Activated CD8-positive, alpha-beta memory T cell treated with anti-CD3 and anti-CD28 coated beads, Interleukin-2, amount 10 ng/mL, durations not matched to agents 7 days and 5 days (primary cell): Measurements from ENCODE around the gene OGFOD2. TPM values are rescaled to one million over a fixed set of nuclear protein-coding genes. Genes with fewer than 3 reads are reported as not detected.

ENCODE experiments used
- ATAC-seq: fragments of 150-1000 bp; cut with Tn5 transposase; one replicate; pipeline ENCODE4 v1.10.0; 2021; ENCODE audit warnings: moderate library complexity
- CTCF ChIA-PET: fragments of 350-600 bp; sonication (Branson Sonifier 250); formaldehyde crosslinking; loops from one replicate; lab custom pipeline; 2021; ENCODE audit warnings: antibody characterized with exemption; lab: Charles Lee
- DNase-seq: peaks from one replicate; pipeline ENCODE4 v3.0.0-alpha.2; 2020
- H3K27ac Mint-ChIP-seq: one replicate; pipeline ENCODE4 v1.8.0; 2021; ENCODE audit warnings: mild to moderate bottlenecking, mixed read lengths
- H3K27me3 Mint-ChIP-seq: one replicate; pipeline ENCODE4 v1.8.0; 2021; ENCODE audit warnings: mixed read lengths
- H3K36me3 Mint-ChIP-seq: one replicate; pipeline ENCODE4 v1.8.0; 2021; ENCODE audit warnings: mild to moderate bottlenecking, mixed read lengths
- H3K4me1 Mint-ChIP-seq: one replicate; pipeline ENCODE4 v1.8.0; 2021; ENCODE audit warnings: mixed read lengths
- H3K4me3 Mint-ChIP-seq: one replicate; pipeline ENCODE4 v1.8.0; 2021; ENCODE audit warnings: mild to moderate bottlenecking, moderate library complexity, mixed read lengths
- H3K9me3 Mint-ChIP-seq: one replicate; pipeline ENCODE4 v1.8.0; 2022; ENCODE audit warnings: low read depth, mixed read lengths
- total RNA-seq, 2 experiments: library from RNA; stranded (reverse); gene quantifications; one replicate each; pipeline ENCODE4 v1.2.3, GENCODE V29; 2021

Gene OGFOD2
- total RNA-seq, 2 experiments from 2014 or later, result 23.8 to 29.8 TPM

GRCh38 chr12:122958198-122958888, 16.7 kb upstream of the OGFOD2 start:
- Mint-ChIP-seq H3K27me3 (no peaks in the 10 kb centered on the region), H3K9me3 (no peaks in the 10 kb centered on the region), H3K27ac (peak overlapping the region; percentile 24), H3K4me3 (no peak overlapping the region), H3K4me1 (no peaks in the 10 kb centered on the region), H3K36me3 (no peaks in the 10 kb centered on the region)
- CTCF ChIA-PET, result interaction anchor here (1.1 to 7.9 kb wide), 2 partner anchors 30 to 99 kb away, joined by 3 to 111 read pairs; no protein-coding TSS in a partner anchor
- no peak for DNase-seq
- ATAC-seq, result no peak

- DNase-seq, result no peak
- Mint-ChIP-seq H3K9me3 (no peaks in the 10 kb centered on the region), H3K36me3 (no peaks in the 10 kb centered on the region), H3K4me3 (no peak overlapping the region), H3K27me3 (no peaks in the 10 kb centered on the region), H3K4me1 (no peaks in the 10 kb centered on the region), H3K27ac (no peak overlapping the region)
- no peak for ATAC-seq
- CTCF ChIA-PET, result no interaction called here
These were observed 15.4 kb upstream of the OGFOD2 start for GRCh38 chr12:122959566-122960192.

- no peak for DNase-seq
- H3K36me3 Mint-ChIP-seq, result no peaks in the 10 kb centered on the region
- no peak overlapping the region for H3K27ac Mint-ChIP-seq
- H3K4me1 Mint-ChIP-seq, result no peaks in the 10 kb centered on the region
- CTCF ChIA-PET, result interaction anchor here (0.5 kb wide), 1 partner anchor 91 kb away, joined by 3 read pairs; no protein-coding TSS in a partner anchor
- H3K4me3 Mint-ChIP-seq, result no peak overlapping the region
- ATAC-seq, result no peak
- H3K27me3 Mint-ChIP-seq, result no peaks in the 10 kb centered on the region
- H3K9me3 Mint-ChIP-seq, result no peaks in the 10 kb centered on the region
These were observed 14.9 kb upstream of the OGFOD2 start for GRCh38 chr12:122960193-122960569.

GRCh38 chr12:122961531-122962329, 13.3 kb upstream of the OGFOD2 start:
- DNase-seq (no peak), ATAC-seq (no peak)
- no peak overlapping the region for H3K4me3 Mint-ChIP-seq
- no peaks in the 10 kb centered on the region for H3K9me3 Mint-ChIP-seq
- CTCF ChIA-PET, result no interaction called here
- H3K4me1 Mint-ChIP-seq, result peaks cover under 1% of the 10 kb centered on the region
- no peaks in the 10 kb centered on the region for H3K36me3 Mint-ChIP-seq
- H3K27me3 Mint-ChIP-seq, result no peaks in the 10 kb centered on the region
- peak overlapping the region; percentile 21 for H3K27ac Mint-ChIP-seq

- no peak for ATAC-seq
- CTCF ChIA-PET, result interaction anchor here (1.0 to 2.0 kb wide), 2 partner anchors 11 to 274 kb away, joined by 3 to 8 read pairs; no protein-coding TSS in a partner anchor
- Mint-ChIP-seq H3K36me3 (no peaks in the 10 kb centered on the region), H3K27ac (no peak overlapping the region), H3K9me3 (no peaks in the 10 kb centered on the region), H3K27me3 (no peaks in the 10 kb centered on the region), H3K4me1 (peaks cover 4% of the 10 kb centered on the region), H3K4me3 (no peak overlapping the region)
- no peak for DNase-seq
These were observed 11.1 kb upstream of the OGFOD2 start for GRCh38 chr12:122963941-122964265.

GRCh38 chr12:122964439-122965257, 10.4 kb upstream of the OGFOD2 start:
- Mint-ChIP-seq H3K27me3 (no peaks in the 10 kb centered on the region), H3K4me1 (peaks cover 4% of the 10 kb centered on the region), H3K9me3 (no peaks in the 10 kb centered on the region), H3K27ac (no peak overlapping the region), H3K4me3 (peak overlapping the region; percentile 32), H3K36me3 (no peaks in the 10 kb centered on the region)
- DNase-seq (no peak), ATAC-seq (no peak)
- CTCF ChIA-PET, result interaction anchor here (0.7 to 2.0 kb wide), 6 partner anchors 12 to 273 kb away, joined by 3 to 8 read pairs (median 3); partner anchors contain the start of gene MPHOSPH9

- CTCF ChIA-PET, result interaction anchor here (0.7 to 2.0 kb wide), 7 partner anchors 10 to 267 kb away, joined by 3 to 8 read pairs (median 3); partner anchors contain the start of genes MPHOSPH9 and OGFOD2
- no peak for DNase-seq
- ATAC-seq, result no peak
- H3K4me1 Mint-ChIP-seq, result peaks cover 4% of the 10 kb centered on the region
- no peaks in the 10 kb centered on the region for H3K9me3 Mint-ChIP-seq
- no peaks in the 10 kb centered on the region for H3K36me3 Mint-ChIP-seq
- H3K27me3 Mint-ChIP-seq, result no peaks in the 10 kb centered on the region
- H3K4me3 Mint-ChIP-seq, result no peak overlapping the region
- H3K27ac Mint-ChIP-seq, result no peak overlapping the region
These were observed 9.7 kb upstream of the OGFOD2 start for GRCh38 chr12:122965321-122965751.

GRCh38 chr12:122965851-122966742, 8.9 kb upstream of the OGFOD2 start, which contains the start of gene ABCB9:
TSS of gene ABCB9 (minus strand) at chr12:122966463. CDS start at chr12:122960235, 6,228 bp downstream.
- ATAC-seq (peak; percentile 98), DNase-seq (peak; percentile 96)
- H3K36me3 Mint-ChIP-seq, result no peaks in the 10 kb centered on the region
- CTCF ChIA-PET, result interaction anchor here (0.7 to 3.7 kb wide), 8 partner anchors 9 to 173 kb away, joined by 3 to 10 read pairs (median 3); partner anchors contain the start of gene OGFOD2
- no peaks in the 10 kb centered on the region for H3K9me3 Mint-ChIP-seq
- H3K27me3 Mint-ChIP-seq, result no peaks in the 10 kb centered on the region
- H3K4me3 Mint-ChIP-seq, result peak within 1 kb of the TSS; percentile 63
- H3K4me1 Mint-ChIP-seq, result peaks cover 4% of the 10 kb centered on the region
- no peak within 1 kb of the TSS for H3K27ac Mint-ChIP-seq

- ATAC-seq (no peak), DNase-seq (no peak)
- no peaks in the 10 kb centered on the region for H3K36me3 Mint-ChIP-seq
- CTCF ChIA-PET, result interaction anchor here (0.7 to 3.7 kb wide), 5 partner anchors 8 to 174 kb away, joined by 3 to 10 read pairs (median 3); partner anchors contain the start of gene OGFOD2
- no peaks in the 10 kb centered on the region for H3K9me3 Mint-ChIP-seq
- no peaks in the 10 kb centered on the region for H3K27me3 Mint-ChIP-seq
- H3K27ac Mint-ChIP-seq, result no peak overlapping the region
- peaks cover 4% of the 10 kb centered on the region for H3K4me1 Mint-ChIP-seq
- H3K4me3 Mint-ChIP-seq, result peak overlapping the region; percentile 15
These were observed 8.1 kb upstream of the OGFOD2 start for GRCh38 chr12:122966743-122967550.

- Mint-ChIP-seq H3K36me3 (no peaks in the 10 kb centered on the region), H3K27me3 (no peaks in the 10 kb centered on the region), H3K27ac (no peak overlapping the region), H3K9me3 (no peaks in the 10 kb centered on the region), H3K4me3 (no peak overlapping the region), H3K4me1 (peaks cover 7% of the 10 kb centered on the region)
- CTCF ChIA-PET, result interaction anchor here (3.7 kb wide), 1 partner anchor 15 kb away, joined by 10 read pairs; no protein-coding TSS in a partner anchor
- no peak for DNase-seq
- no peak for ATAC-seq
These were observed 6.9 kb upstream of the OGFOD2 start for GRCh38 chr12:122968104-122968503.

GRCh38 chr12:122969676-122970075, 5.4 kb upstream of the OGFOD2 start:
- DNase-seq (no peak), ATAC-seq (no peak)
- Mint-ChIP-seq H3K4me1 (peaks cover 12% of the 10 kb centered on the region), H3K27me3 (no peaks in the 10 kb centered on the region), H3K27ac (no peak overlapping the region), H3K4me3 (no peak overlapping the region), H3K36me3 (no peaks in the 10 kb centered on the region), H3K9me3 (no peaks in the 10 kb centered on the region)
- CTCF ChIA-PET, result interaction anchor here (1.1 to 1.5 kb wide), 2 partner anchors 17 to 115 kb away, joined by 3 read pairs; no protein-coding TSS in a partner anchor
